Heart right ventricle (tissue), 16 donors: Measurements from ENCODE around the gene CLTCL1. TPM values are rescaled to one million over a fixed set of nuclear protein-coding genes. Genes with fewer than 3 reads are reported as not detected.

Source experiments
- ATAC-seq, 8 donors: fragments of 200-7000 bp; cut with Tn5 transposase; one replicate each; pipeline ENCODE4 v1.9.1; 2020; ENCODE audit warnings: mild to moderate bottlenecking in 8 of 8, moderate library complexity in 8 of 8, moderate number of reproducible peaks in 1 of 8
- DNase-seq, 2 donors: peaks; one replicate each; pipeline ENCODE4 v3.0.0-alpha.2; 2020
- H3K27ac ChIP-seq, 10 donors: fragments of 200-600 bp; sonication (generic) in 2 of 10; one replicate each; pipeline versions ENCODE4 v1.5.0 to v1.8.0; 2020 to 2022; ENCODE audit warnings: mild to moderate bottlenecking in 3 of 10
- H3K27me3 ChIP-seq, 7 donors: fragments of 200-600 bp; one replicate each; pipeline ENCODE4 v1.8.0; 2021 to 2022; ENCODE audit warnings: mild to moderate bottlenecking in 2 of 7
- H3K36me3 ChIP-seq, 9 donors: fragments of 200-600 bp; sonication (generic) in 1 of 9; one replicate each; pipeline versions ENCODE4 v1.5.0 to v1.8.0; 2020 to 2022; ENCODE audit warnings: mild to moderate bottlenecking in 2 of 9
- H3K4me1 ChIP-seq, 9 donors: fragments of 200-600 bp; sonication (generic) in 1 of 9; one replicate each; pipeline versions ENCODE4 v1.5.0 to v1.8.0; 2020 to 2022; ENCODE audit warnings: mild to moderate bottlenecking in 4 of 9
- H3K4me3 ChIP-seq, 10 donors: fragments of 200-600 bp; sonication (generic) in 2 of 10; one replicate each; pipeline versions ENCODE4 v1.5.0 to v1.8.0; 2020 to 2022; ENCODE audit warnings: mild to moderate bottlenecking in 7 of 10, moderate library complexity in 2 of 10
- H3K9me3 ChIP-seq, 11 donors: fragments of 200-600 bp in 10 of 11; sonication (generic) in 2 of 11; one replicate each; pipeline versions ENCODE4 v1.5.0 to v1.8.0; 2013 to 2022; ENCODE audit warnings: mild to moderate bottlenecking in 2 of 11, control low read depth in 1 of 11, moderate library complexity in 1 of 11
- CTCF ChIP-seq, 9 donors: fragments of 200-600 bp; sonication (generic) in 2 of 9; IDR thresholded peaks; one replicate each; pipeline versions ENCODE4 v1.5.0 to v1.8.0; 2021 to 2022; ENCODE audit warnings: antibody characterized with exemption in 9 of 9, mild to moderate bottlenecking in 5 of 9, moderate library complexity in 1 of 9
- WGBS, 2 donors: extraction: QIAGEN DNeasy Blood & Tissue Kit; methylation state at CpG; one replicate each; pipeline ENCODE4 v1.1.7; 2013; ENCODE audit warnings: inconsistent platforms in 1 of 2; 5-methylcytosine and 5-hydroxymethylcytosine counted together
- intact Hi-C, 10 donors: fragments of 100-400 bp; cut with DNase I; formaldehyde crosslinking; loops; one replicate each; pipeline versions ENCODE4 v1.11.1 to v1.14.2; 2022
- polyA plus RNA-seq, 2 donors: library from polyadenylated mRNA; stranded (reverse); fragments of 200-250 nt; gene quantifications; one replicate each; pipeline ENCODE4 v1.2.3, GENCODE V29; 2013
- total RNA-seq, 10 donors: library from RNA; stranded (reverse); fragmentation: NEBNext Ultra II Directional in 3 of 10; extraction: Animal tissue kit (Norgen Biotek cat#: 25700) in 3 of 10; gene quantifications; one replicate each; pipeline versions ENCODE4 v1.2.1 to v1.2.4, GENCODE V29; 2021 to 2023
- donor health status: Arrhythmogenic right ventricular cardiomyopathy.
- donor health status: ischemic (EF 13 %, LVEDD 7.1; RV severe dilation, severe dysfunction).
- donor health status: healthy with polysubstance abuse.
- donor health status: DM: no; HTN: yes; CAD: no.
- donor health status: DM: no; HTN: no; CAD: no.
- donor health status: ischemic (EF 25% LVEDD 6.9; RV normal size, moderate dysfunction).
- donor health status: ischemic (EF 25% LVEDD 5.7; RV mildly dilated, moderate dysfunction).
- donor health status: healthy.
- donor health status: DM: yes; HTN: yes; CAD: no.
- donor health status: Ischemic cardiomyopathy.
- donor health status: ischemic (EF 35%, LVEDD 5.7; RV mildly dilated, moderate dysfunction).
- donor health status: nonischemic (EF 11% LVEDD 7.7; RV severe dilation, severe dysfunction).
- donor health status: DM: yes; HTN: yes; CAD: no.
- donor health status: PGD.
- donor health status: ischemic (EF 29% LVEDD 5.4; RV normal size, mild dysfunction).
- donor health status: nonischemic (EF 23%, LVEDD 6.1; RV moderate dilation, normal function).

The CLTCL1 gene
- total and polyA plus RNA-seq, 12 donors: 5.4 to 21.9 (median 13.1) TPM

- peaks cover 0 to 15% (median 11%) of the 10 kb centered on the region in 9 donors for H3K4me1 ChIP-seq
- H3K27me3 ChIP-seq: no peaks in the 10 kb centered on the region
- no peak for TF ChIP-seq CTCF (IDR thresholded peaks at IDR 0.05)
- ATAC-seq: no peak
- H3K9me3 ChIP-seq: no peaks in the 10 kb centered on the region
- H3K27ac ChIP-seq: no peak overlapping the region
- peaks cover 0 to 80% (median 64%) of the 10 kb centered on the region in 9 donors for H3K36me3 ChIP-seq
- DNase-seq: no peak
- H3K4me3 ChIP-seq: no peak overlapping the region
- 95 to 96% methylated on average over 5 of the region's 5 CpGs for WGBS, 2 donors
- intact Hi-C loops: loop anchor here in 6 of 10 donors (5.0 to 10.0 kb wide), 4 partner anchors 335 to 495 kb away; partner anchors contain the start of genes CDC45 (in 1 of the 6) and UFD1 (in 1 of the 6)
These were observed 151.5 kb downstream of the CLTCL1 start for GRCh38 chr22:19139974-19140373.

- intact Hi-C loops: no loop called here
- ATAC-seq (no peak), DNase-seq (no peak)
- Histone ChIP-seq H3K36me3 (peaks cover 0 to 90% (median 74%) of the 10 kb centered on the region in 9 donors), H3K9me3 (no peaks in the 10 kb centered on the region), H3K27me3 (no peaks in the 10 kb centered on the region), H3K4me1 (peaks cover 0 to 13% (median 11%) of the 10 kb centered on the region in 9 donors), H3K27ac (no peak overlapping the region), H3K4me3 (no peak overlapping the region)
- TF ChIP-seq CTCF (IDR thresholded peaks at IDR 0.05): no peak
- WGBS, 2 donors: 97% methylated on average over 9 of the region's 9 CpGs
These were observed 152.5 kb downstream of the CLTCL1 start for GRCh38 chr22:19139001-19139356.

DNA sequence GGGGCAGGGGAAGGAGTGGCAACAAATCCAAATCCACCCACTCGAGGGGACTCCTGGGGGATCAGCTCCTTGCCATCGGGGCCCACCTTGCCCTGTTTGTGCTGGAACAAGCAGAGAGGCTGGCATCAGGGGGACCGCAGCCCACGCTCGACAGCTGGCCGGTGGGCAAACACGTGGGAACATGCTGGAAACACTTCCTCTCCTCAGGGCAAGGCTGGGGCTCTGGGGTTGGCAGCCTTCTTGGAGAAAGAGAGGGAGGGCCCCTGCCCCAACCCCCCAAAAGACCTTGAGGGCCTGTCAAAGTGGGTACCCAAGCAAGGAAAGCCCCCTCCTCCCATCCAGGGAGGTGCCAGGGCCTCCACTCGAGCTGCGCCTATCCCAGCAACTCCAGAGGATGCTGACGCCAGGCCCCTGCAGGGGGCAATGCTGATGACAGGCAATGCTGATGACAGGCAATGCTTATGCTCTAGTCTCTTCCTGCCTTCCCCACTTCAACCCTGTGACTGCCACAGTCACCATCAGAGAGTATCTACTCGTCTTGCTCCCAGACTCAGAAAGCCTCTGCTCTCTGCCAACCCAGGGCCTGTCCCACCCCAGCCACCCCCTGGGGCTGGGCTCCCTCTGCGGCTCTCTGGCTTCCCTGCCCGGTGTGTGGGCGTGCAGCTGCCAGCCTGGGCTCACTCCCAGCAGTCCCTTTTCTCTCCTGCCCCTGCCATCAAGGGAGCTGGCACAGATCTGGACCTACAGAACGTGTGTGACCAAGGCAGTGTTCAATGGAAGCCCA is 153.1 kb downstream of the CLTCL1 start:
- Histone ChIP-seq H3K4me1 (peaks cover 0 to 8% (median 5%) of the 10 kb centered on the region in 9 donors), H3K27me3 (no peaks in the 10 kb centered on the region), H3K9me3 (no peaks in the 10 kb centered on the region), H3K27ac (no peak overlapping the region), H3K4me3 (no peak overlapping the region), H3K36me3 (peaks cover 0 to 96% (median 80%) of the 10 kb centered on the region in 9 donors)
- no peak for ATAC-seq
- intact Hi-C loops: no loop called here
- no peak for TF ChIP-seq CTCF (IDR thresholded peaks at IDR 0.05)
- 89 to 91% methylated on average over 15 of the region's 15 CpGs for WGBS, 2 donors
- DNase-seq: no peak

GRCh38 chr22:19137384-19138216 is 153.9 kb downstream of the CLTCL1 start:
- intact Hi-C loops: no loop called here
- no peak for DNase-seq
- H3K27me3 ChIP-seq: no peaks in the 10 kb centered on the region
- H3K27ac ChIP-seq: no peak overlapping the region
- no peak for ATAC-seq
- H3K36me3 ChIP-seq: peaks cover 0 to 100% (median 81%) of the 10 kb centered on the region in 9 donors
- no peaks in the 10 kb centered on the region for H3K4me1 ChIP-seq
- 91 to 95% methylated on average over 11 of the region's 11 CpGs for WGBS, 2 donors
- no peak for TF ChIP-seq CTCF (IDR thresholded peaks at IDR 0.05)
- no peak overlapping the region for H3K4me3 ChIP-seq
- H3K9me3 ChIP-seq: no peaks in the 10 kb centered on the region
